K562 (cell line): ENCODE data around the gene PRM3. TPM values are rescaled to one million over a fixed set of nuclear protein-coding genes. Genes with fewer than 3 reads are reported as not detected.

Experiments
- ATAC-seq: fragments of 200-7000 bp; cut with Tn5 transposase; 3 replicates; pipeline ENCODE4 v1.9.1; 2020; ENCODE audit warnings: moderate library complexity
- BruUV-seq: library from RNA; stranded (reverse); fragments of 400-500 nt; replicated peaks from 2 replicates; lab custom pipeline; 2021; lab: Mats Ljungman, UMichigan
- CTCF ChIA-PET: fragments of 300-600 bp; formaldehyde crosslinking; extraction: SDS; loops from one replicate; lab custom pipeline; 2021; ENCODE audit warnings: low intra/inter-chr PET ratio; lab: Yijun Ruan, JAX
- POLR2A ChIA-PET: fragments of 300-600, 350-650 bp; sonication (Branson Sonifier 250); formaldehyde crosslinking; extraction: SDS; loops from one replicate; lab custom pipeline; 2021; ENCODE audit warnings: antibody characterized with exemption, inconsistent platforms; lab: Yijun Ruan, JAX
- DNase-seq, 4 experiments: peaks; one replicate each; pipeline versions ENCODE4 v3.0.0 to v3.0.0-alpha.2; 2011 to 2018; ENCODE audit warnings: low spot score in 3 of 4, mixed read lengths in 3 of 4; ENCODE audit errors: extremely low read depth in 1 of 4
- FAIRE-seq: peaks from 2 replicates; lab custom pipeline; 2011; peaks lifted over from hg19 to GRCh38; lab: Jason Lieb, UNC
- H2AFZ ChIP-seq: 2 replicates; pipeline ENCODE4 v1.6.0; 2011; ENCODE audit warnings: low read depth, low read length, control low read depth, inconsistent platforms
- H3K27ac ChIP-seq: fragments of 200-600 bp; 3 replicates; pipeline ENCODE4 v1.8.0; 2011; ENCODE audit warnings: low read depth, mild to moderate bottlenecking, control low read depth, inconsistent platforms, low read length, moderate library complexity, mixed read lengths; ENCODE audit errors: extremely low read depth
- H3K27me3 ChIP-seq, 2 experiments: fragments of 300-600 bp in 1 of 2; 2 replicates in 1 of 2; 3 replicates in 1 of 2; pipeline versions ENCODE4 v1.6.0 to v1.8.0; 2011; ENCODE audit warnings: inconsistent platforms in 2 of 2, low read length in 2 of 2, mild to moderate bottlenecking in 1 of 2, mixed read lengths in 1 of 2, moderate library complexity in 1 of 2; ENCODE audit not compliant: control insufficient read depth in 2 of 2, insufficient read depth in 2 of 2
- H3K36me3 ChIP-seq: fragments of 300-600 bp; 3 replicates; pipeline ENCODE4 v1.8.0; 2011; ENCODE audit warnings: mild to moderate bottlenecking, low read length, inconsistent platforms; ENCODE audit not compliant: control insufficient read depth, insufficient read depth
- H3K4me1 ChIP-seq, 2 experiments: fragments of 200-600 bp in 1 of 2; replicated peaks in 1 of 2; 2 replicates in 1 of 2; 3 replicates in 1 of 2; pipeline versions ENCODE4 v1.5.1 to v1.8.0; 2011; ENCODE audit warnings: inconsistent platforms in 2 of 2, low read length in 2 of 2, mild to moderate bottlenecking in 1 of 2, mixed read lengths in 1 of 2, moderate library complexity in 1 of 2; ENCODE audit not compliant: control insufficient read depth in 2 of 2, insufficient read depth in 2 of 2
- H3K4me2 ChIP-seq: 2 replicates; pipeline ENCODE4 v1.6.1; 2011; ENCODE audit warnings: low read length, control low read depth, inconsistent platforms, mixed read lengths; ENCODE audit not compliant: insufficient read depth
- H3K4me3 ChIP-seq: fragments of 200-600 bp; sonication (generic), shearing (Covaris generic); 2 replicates; pipeline ENCODE4 v1.5.1; 2016; ENCODE audit warnings: control low read depth, inconsistent platforms
- H3K79me2 ChIP-seq: fragments of 200-600 bp; 3 replicates; pipeline ENCODE4 v1.8.0; 2011; ENCODE audit warnings: low read length, inconsistent platforms; ENCODE audit not compliant: control insufficient read depth, insufficient read depth
- H3K9ac ChIP-seq, 2 experiments: 2 replicates each; pipeline versions ENCODE4 v1.6.0 to v1.6.1; 2011; ENCODE audit warnings: low read depth in 2 of 2, low read length in 2 of 2, control low read depth in 1 of 2, inconsistent platforms in 1 of 2, mild to moderate bottlenecking in 1 of 2, mixed read lengths in 1 of 2; ENCODE audit not compliant: insufficient read depth in 1 of 2
- H3K9me1 ChIP-seq: one replicate; pipeline ENCODE4 v1.6.0; 2011; ENCODE audit warnings: inconsistent platforms, mild to moderate bottlenecking, low read length, moderate library complexity; ENCODE audit not compliant: control insufficient read depth, insufficient read depth
- H3K9me3 ChIP-seq: replicated peaks from 2 replicates; pipeline ENCODE4 v1.5.1; 2011; ENCODE audit warnings: low read depth, low read length, inconsistent platforms; ENCODE audit not compliant: control insufficient read depth, insufficient read depth
- H4K20me1 ChIP-seq: replicated peaks from 2 replicates; pipeline ENCODE4 v1.6.1; 2011; ENCODE audit warnings: low read length, inconsistent platforms, mixed read lengths; ENCODE audit not compliant: control insufficient read depth, insufficient read depth
- ARNT ChIP-seq, 2 experiments: fragments of 450-650 bp; IDR thresholded peaks; 2 replicates each; pipeline ENCODE4 v1.6.1; 2016; ENCODE audit warnings: mild to moderate bottlenecking in 1 of 2
- ATF7 ChIP-seq: fragments of 450-650 bp; IDR thresholded peaks from 2 replicates; pipeline ENCODE4 v1.7.1; 2014; ENCODE audit warnings: mild to moderate bottlenecking, moderate library complexity
- MIER1 ChIP-seq: fragments of 450-650 bp; IDR thresholded peaks from 2 replicates; pipeline ENCODE4 v1.6.1; 2016; ENCODE audit warnings: antibody characterized with exemption, mild to moderate bottlenecking, low read depth
- NCOA6 ChIP-seq: fragments of 450-650 bp; IDR thresholded peaks from 2 replicates; pipeline ENCODE4 v1.6.1; 2017; ENCODE audit warnings: mild to moderate bottlenecking
- NR2C1 ChIP-seq, 2 experiments: fragments of 450-650 bp; IDR thresholded peaks; 2 replicates each; pipeline ENCODE4 v1.6.1; 2017; ENCODE audit warnings: mild to moderate bottlenecking in 2 of 2, antibody characterized with exemption in 1 of 2, inconsistent platforms in 1 of 2, missing compliant biosample characterization in 1 of 2, missing genetic modification characterization in 1 of 2
- SREBF2 ChIP-seq: sonication (generic); formaldehyde crosslinking; IDR thresholded peaks from 2 replicates; pipeline ENCODE4 v1.4.0; 2020; ENCODE audit warnings: mild to moderate bottlenecking, missing genetic modification reagents
- ZBTB17 ChIP-seq: fragments of 450-650 bp; formaldehyde crosslinking; IDR thresholded peaks from 2 replicates; pipeline ENCODE4 v1.4.0; 2020; ENCODE audit warnings: mild to moderate bottlenecking
- WGBS: fragments of 100-300 bp; shearing (Covaris generic); methylation state at CpG from one replicate; pipeline ENCODE4 v1.1.6; 2016; ENCODE audit warnings: low coverage, mixed read lengths; ENCODE audit not compliant: insufficient coverage; ENCODE audit errors: missing lambda C conversion rate; 5-methylcytosine and 5-hydroxymethylcytosine counted together
- in situ Hi-C: fragments of 300-500 bp; cut with MboI; formaldehyde crosslinking; loops from 4 replicates; pipeline ENCODE4 v1.15.0; 2018; ENCODE audit warnings: inconsistent platforms, mixed read lengths
- intact Hi-C: fragments of 100-400 bp; cut with micrococcal nuclease; formaldehyde crosslinking; loops from 2 replicates; pipeline ENCODE4 v1.14.2; 2022
- polyA plus RNA-seq, 8 experiments: library from polyadenylated mRNA; depleted of rRNA in 4 of 8; stranded (reverse) in 5 of 8; unstranded in 3 of 8; fragments of >200 nt; fragmentation: Nextera tagmentation in 2 of 8; fragmentation: Illumina TruSeq in 1 of 8; extraction: Ambion mirVana in 2 of 8; extraction: Trizol in 1 of 8; gene quantifications; 2 replicates each; pipeline versions ENCODE4 v1.2.1 to v1.2.3, GENCODE V29; 2011 to 2014; ENCODE audit warnings: inconsistent platforms in 1 of 8, missing spikeins in 1 of 8
- total RNA-seq, 7 experiments: library from RNA; depleted of rRNA in 6 of 7; stranded (reverse); fragments of >200 nt in 6 of 7; fragmentation: Illumina TruSeq in 2 of 7; extraction: Trizol in 2 of 7; gene quantifications; 2 replicates each; pipeline versions ENCODE4 v1.2.1 to v1.2.3, GENCODE V29; 2011 to 2021; ENCODE audit warnings: low replicate concordance in 1 of 7
- TF ChIP-seq, protein P1 (sequence below), 2 experiments: IDR thresholded peaks; 2 replicates each; pipeline ENCODE4 v1.6.1; 2011; ENCODE audit warnings: borderline replicate concordance in 1 of 2, control low read depth in 1 of 2, low read depth in 1 of 2, low read length in 1 of 2, mild to moderate bottlenecking in 1 of 2, mixed read lengths in 1 of 2, moderate library complexity in 1 of 2; ENCODE audit not compliant: insufficient read depth in 1 of 2, insufficient read length in 1 of 2, poor library complexity in 1 of 2, severe bottlenecking in 1 of 2; ENCODE audit errors: extremely low read depth in 1 of 2
- TF ChIP-seq, protein P2 (sequence below): fragments of 250-450 bp; sonication (Bioruptor Pico); IDR thresholded peaks from 2 replicates; pipeline ENCODE4 v1.8.0; 2022; ENCODE audit warnings: moderate library complexity, mild to moderate bottlenecking, inconsistent platforms
- TF ChIP-seq, protein P3 (sequence below): sonication (generic); formaldehyde crosslinking; IDR thresholded peaks from 2 replicates; pipeline ENCODE4 v1.8.0; 2022; ENCODE audit warnings: mild to moderate bottlenecking, missing genetic modification reagents
- TF ChIP-seq, protein P4 (sequence below): fragments of 200-800 bp; sonication (Bioruptor generic); IDR thresholded peaks from 2 replicates; pipeline ENCODE4 v1.6.1; 2016; ENCODE audit warnings: missing genetic modification characterization, missing compliant biosample characterization

PRM3 gene
- total and polyA plus RNA-seq, 9 of the 15 experiments (the other 6 are each of a cell fraction or from before 2014, with no cell fraction given), result not detected

DNA sequence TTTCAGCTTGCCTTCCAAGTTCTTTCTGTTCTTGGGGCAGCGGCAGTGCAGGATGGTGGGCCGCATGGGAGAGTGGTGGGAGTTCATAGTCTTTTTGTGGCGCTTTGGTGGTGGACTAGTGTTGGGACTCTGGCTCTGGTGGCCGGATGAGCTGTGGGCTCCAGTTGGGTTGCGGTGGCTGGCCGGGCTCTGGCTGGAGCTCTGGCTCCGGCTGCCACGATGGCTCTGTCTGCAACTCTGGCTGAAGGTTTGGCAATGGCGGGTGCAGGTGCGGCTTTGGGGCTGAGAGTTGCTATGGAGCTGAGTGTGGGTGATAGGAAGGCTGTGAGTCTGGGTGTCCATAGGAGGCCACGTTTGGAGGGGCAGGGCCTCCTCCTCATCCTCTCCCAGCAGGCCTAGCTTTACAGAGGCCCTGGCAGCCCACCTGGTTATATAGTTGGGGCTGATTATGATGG is 4.5 kb downstream of the PRM3 start, which contains the start of gene TNP2:
Gene TNP2 (minus strand): TSS at position 405 of the 455 bp plus-strand sequence. CDS start 63 bp downstream, at position 342.
- CTCF ChIA-PET, result no interaction called here
- BruUV-seq, result no TSS peak
- Histone ChIP-seq H3K4me3 (no peak within 1 kb of the TSS), H3K4me2 (no peak within 1 kb of the TSS), H3K9me3 (no peaks in the 10 kb centered on the region; the same call in 1 of the 2 replicates), H3K27ac (no peak within 1 kb of the TSS), H3K4me1 (peaks cover 0 to 13% of the 10 kb centered on the region in 2 experiments; a peak in 2 of 5 replicates), H3K36me3 (no peaks in the 10 kb centered on the region), H3K27me3 (peaks cover 7 to 27% of the 10 kb centered on the region in 2 experiments; a peak in 4 of 5 replicates), H3K9ac (no peak within 1 kb of the TSS), H2AFZ (no peak within 1 kb of the TSS), H4K20me1 (no peaks in the 10 kb centered on the region), H3K79me2 (no peaks in the 10 kb centered on the region), H3K9me1 (no peaks in the 10 kb centered on the region)
- 29% methylated on average over 10 of the region's 11 CpGs for WGBS
- DNase-seq (no peak), ATAC-seq (no peak), FAIRE-seq (no peak)
- POLR2A ChIA-PET, result interaction anchor here (0.6 to 1.8 kb wide), 4 partner anchors 11 to 329 kb away, joined by 3 to 8 read pairs (median 3); partner anchors contain the start of gene SOCS1
- in situ Hi-C loops (no loop called here), intact Hi-C loops (no loop called here)
- TF ChIP-seq ATF7 (no peak), NR2C1 (IDR thresholded peaks at IDR 0.05) (no peak), NR2C1 (tag; IDR thresholded peaks at IDR 0.05) (no peak), NCOA6 (no peak), MIER1 (no peak), ZBTB17 (no peak), ARNT (IDR thresholded peaks at IDR 0.05) (no peak), SREBF2 (no peak)
- TF ChIP-seq, protein P1, sequence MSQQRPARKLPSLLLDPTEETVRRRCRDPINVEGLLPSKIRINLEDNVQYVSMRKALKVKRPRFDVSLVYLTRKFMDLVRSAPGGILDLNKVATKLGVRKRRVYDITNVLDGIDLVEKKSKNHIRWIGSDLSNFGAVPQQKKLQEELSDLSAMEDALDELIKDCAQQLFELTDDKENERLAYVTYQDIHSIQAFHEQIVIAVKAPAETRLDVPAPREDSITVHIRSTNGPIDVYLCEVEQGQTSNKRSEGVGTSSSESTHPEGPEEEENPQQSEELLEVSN (IDR thresholded peaks at IDR 0.05; ENCODE audit: borderline replicate concordance in 1 of 2, extremely low read depth in 1 of 2, insufficient read depth in 1 of 2, insufficient read length in 1 of 2, low read depth in 1 of 2, low read length in 1 of 2, poor library complexity in 1 of 2, severe bottlenecking in 1 of 2), result no peak
- TF ChIP-seq, protein P2, sequence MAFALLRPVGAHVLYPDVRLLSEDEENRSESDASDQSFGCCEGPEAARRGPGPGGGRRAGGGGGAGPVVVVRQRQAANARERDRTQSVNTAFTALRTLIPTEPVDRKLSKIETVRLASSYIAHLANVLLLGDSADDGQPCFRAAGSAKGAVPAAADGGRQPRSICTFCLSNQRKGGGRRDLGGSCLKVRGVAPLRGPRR (CRISPR knock-in tag), result no peak
- TF ChIP-seq, protein P3, sequence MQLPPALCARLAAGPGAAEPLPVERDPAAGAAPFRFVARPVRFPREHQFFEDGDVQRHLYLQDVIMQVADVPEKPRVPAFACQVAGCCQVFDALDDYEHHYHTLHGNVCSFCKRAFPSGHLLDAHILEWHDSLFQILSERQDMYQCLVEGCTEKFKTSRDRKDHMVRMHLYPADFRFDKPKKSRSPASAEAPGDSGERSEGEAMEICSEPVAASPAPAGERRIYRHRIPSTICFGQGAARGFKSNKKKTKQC (CRISPR knock-in tag), result no peak
- TF ChIP-seq, protein P4, sequence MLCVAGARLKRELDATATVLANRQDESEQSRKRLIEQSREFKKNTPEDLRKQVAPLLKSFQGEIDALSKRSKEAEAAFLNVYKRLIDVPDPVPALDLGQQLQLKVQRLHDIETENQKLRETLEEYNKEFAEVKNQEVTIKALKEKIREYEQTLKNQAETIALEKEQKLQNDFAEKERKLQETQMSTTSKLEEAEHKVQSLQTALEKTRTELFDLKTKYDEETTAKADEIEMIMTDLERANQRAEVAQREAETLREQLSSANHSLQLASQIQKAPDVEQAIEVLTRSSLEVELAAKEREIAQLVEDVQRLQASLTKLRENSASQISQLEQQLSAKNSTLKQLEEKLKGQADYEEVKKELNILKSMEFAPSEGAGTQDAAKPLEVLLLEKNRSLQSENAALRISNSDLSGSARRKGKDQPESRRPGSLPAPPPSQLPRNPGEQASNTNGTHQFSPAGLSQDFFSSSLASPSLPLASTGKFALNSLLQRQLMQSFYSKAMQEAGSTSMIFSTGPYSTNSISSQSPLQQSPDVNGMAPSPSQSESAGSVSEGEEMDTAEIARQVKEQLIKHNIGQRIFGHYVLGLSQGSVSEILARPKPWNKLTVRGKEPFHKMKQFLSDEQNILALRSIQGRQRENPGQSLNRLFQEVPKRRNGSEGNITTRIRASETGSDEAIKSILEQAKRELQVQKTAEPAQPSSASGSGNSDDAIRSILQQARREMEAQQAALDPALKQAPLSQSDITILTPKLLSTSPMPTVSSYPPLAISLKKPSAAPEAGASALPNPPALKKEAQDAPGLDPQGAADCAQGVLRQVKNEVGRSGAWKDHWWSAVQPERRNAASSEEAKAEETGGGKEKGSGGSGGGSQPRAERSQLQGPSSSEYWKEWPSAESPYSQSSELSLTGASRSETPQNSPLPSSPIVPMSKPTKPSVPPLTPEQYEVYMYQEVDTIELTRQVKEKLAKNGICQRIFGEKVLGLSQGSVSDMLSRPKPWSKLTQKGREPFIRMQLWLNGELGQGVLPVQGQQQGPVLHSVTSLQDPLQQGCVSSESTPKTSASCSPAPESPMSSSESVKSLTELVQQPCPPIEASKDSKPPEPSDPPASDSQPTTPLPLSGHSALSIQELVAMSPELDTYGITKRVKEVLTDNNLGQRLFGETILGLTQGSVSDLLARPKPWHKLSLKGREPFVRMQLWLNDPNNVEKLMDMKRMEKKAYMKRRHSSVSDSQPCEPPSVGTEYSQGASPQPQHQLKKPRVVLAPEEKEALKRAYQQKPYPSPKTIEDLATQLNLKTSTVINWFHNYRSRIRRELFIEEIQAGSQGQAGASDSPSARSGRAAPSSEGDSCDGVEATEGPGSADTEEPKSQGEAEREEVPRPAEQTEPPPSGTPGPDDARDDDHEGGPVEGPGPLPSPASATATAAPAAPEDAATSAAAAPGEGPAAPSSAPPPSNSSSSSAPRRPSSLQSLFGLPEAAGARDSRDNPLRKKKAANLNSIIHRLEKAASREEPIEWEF (CRISPR knock-in tag), result no peak
